IMR-90 (cell line): Measurements from ENCODE around the gene CD320. TPM values are rescaled to one million over a fixed set of nuclear protein-coding genes. Genes with fewer than 3 reads are reported as not detected.

Source experiments
- ATAC-seq: fragments of 200-7000 bp; cut with Tn5 transposase; 2 replicates; pipeline ENCODE4 v1.9.1; 2020; ENCODE audit warnings: low read depth, mild to moderate bottlenecking, moderate library complexity
- BruUV-seq: library from RNA; stranded (reverse); fragments of 400-500 nt; replicated peaks from 2 replicates; lab custom pipeline; 2021; lab: Mats Ljungman, UMichigan
- CTCF ChIA-PET: fragments of 300-600 bp; formaldehyde crosslinking; extraction: SDS; loops from one replicate; lab custom pipeline; 2021; ENCODE audit warnings: antibody characterized with exemption; lab: Yijun Ruan, JAX
- POLR2A ChIA-PET: fragments of 300-600 bp; sonication (Branson Sonifier 250); formaldehyde crosslinking; loops from one replicate; lab custom pipeline; 2022; ENCODE audit warnings: antibody characterized with exemption; ENCODE audit not compliant: unreplicated experiment; lab: Charles Lee
- DNase-seq: peaks from one replicate; pipeline ENCODE4 v3.0.0; 2013
- H2AFZ ChIP-seq: replicated peaks from 2 replicates; pipeline ENCODE3; 2013; ENCODE audit warnings: low read length, mild to moderate bottlenecking; ENCODE audit not compliant: poor library complexity
- H2AK5ac ChIP-seq: 2 replicates; pipeline ENCODE4 v1.6.1; 2013; ENCODE audit warnings: low read depth, low read length, inconsistent platforms
- H2AK9ac ChIP-seq: replicated peaks from 2 replicates; pipeline ENCODE3; 2013; ENCODE audit warnings: mild to moderate bottlenecking, low read depth, low read length, moderate library complexity; ENCODE audit not compliant: poor library complexity
- H2BK120ac ChIP-seq: 2 replicates; pipeline ENCODE4 v1.6.1; 2013; ENCODE audit warnings: low read depth, low read length, inconsistent platforms
- H2BK15ac ChIP-seq: 3 replicates; pipeline ENCODE4 v1.6.1; 2013; ENCODE audit warnings: low read depth, low read length, inconsistent platforms
- H2BK20ac ChIP-seq: 2 replicates; pipeline ENCODE4 v1.6.1; 2013; ENCODE audit warnings: low read depth, mild to moderate bottlenecking, inconsistent platforms, low read length, moderate library complexity
- H2BK5ac ChIP-seq: 2 replicates; pipeline ENCODE4 v1.6.1; 2013; ENCODE audit warnings: mild to moderate bottlenecking, low read depth, low read length, inconsistent platforms; ENCODE audit not compliant: poor library complexity, severe bottlenecking
- H3K14ac ChIP-seq: replicated peaks from 2 replicates; pipeline ENCODE4 v1.6.1; 2013; ENCODE audit warnings: low read depth, low read length, inconsistent platforms
- H3K18ac ChIP-seq: 2 replicates; pipeline ENCODE4 v1.6.1; 2013; ENCODE audit warnings: low read depth, low read length, control low read depth
- H3K23ac ChIP-seq: 2 replicates; pipeline ENCODE4 v1.6.1; 2013; ENCODE audit warnings: low read depth, low read length, inconsistent platforms
- H3K27ac ChIP-seq: 2 replicates; pipeline ENCODE4 v1.5.1; 2013; ENCODE audit warnings: mild to moderate bottlenecking, control low read depth, low read length; ENCODE audit not compliant: insufficient read depth
- H3K27me3 ChIP-seq: 2 replicates; pipeline ENCODE4 v1.6.1; 2013; ENCODE audit warnings: low read length; ENCODE audit not compliant: control insufficient read depth, insufficient read depth
- H3K36me3 ChIP-seq: 2 replicates; pipeline ENCODE4 v1.6.1; 2013; ENCODE audit warnings: low read length, mixed read lengths; ENCODE audit not compliant: control insufficient read depth, insufficient read depth
- H3K4ac ChIP-seq: 2 replicates; pipeline ENCODE4 v1.6.1; 2013; ENCODE audit warnings: low read depth, low read length, inconsistent platforms
- H3K4me1 ChIP-seq: 2 replicates; pipeline ENCODE4 v1.6.1; 2013; ENCODE audit warnings: low read length, mixed read lengths; ENCODE audit not compliant: control insufficient read depth, insufficient read depth
- H3K4me2 ChIP-seq: 2 replicates; pipeline ENCODE4 v1.6.1; 2013; ENCODE audit warnings: low read depth, mild to moderate bottlenecking, control low read depth, low read length, moderate library complexity
- H3K4me3 ChIP-seq: 2 replicates; pipeline ENCODE4 v1.5.1; 2013; ENCODE audit warnings: low read depth, mild to moderate bottlenecking, control low read depth, low read length, moderate library complexity; ENCODE audit not compliant: insufficient read depth
- H3K56ac ChIP-seq: 2 replicates; pipeline ENCODE4 v1.6.1; 2013; ENCODE audit warnings: low read length, inconsistent platforms; ENCODE audit not compliant: insufficient read depth; ENCODE audit errors: extremely low read depth
- H3K79me1 ChIP-seq, 2 experiments: 2 replicates each; pipeline ENCODE4 v1.6.1; 2013; ENCODE audit warnings: low read length in 2 of 2, inconsistent platforms in 1 of 2, low read depth in 1 of 2
- H3K9ac ChIP-seq: 2 replicates; pipeline ENCODE4 v1.6.1; 2013; ENCODE audit warnings: low read depth, low read length, control low read depth
- H3K9me1 ChIP-seq: 2 replicates; pipeline ENCODE4 v1.6.1; 2013; ENCODE audit warnings: low read length, inconsistent platforms; ENCODE audit not compliant: insufficient read depth
- H3K9me3 ChIP-seq: 2 replicates; pipeline ENCODE4 v1.6.1; 2013; ENCODE audit warnings: low read length; ENCODE audit not compliant: control insufficient read depth, insufficient read depth
- H4K20me1 ChIP-seq: 2 replicates; pipeline ENCODE4 v1.6.1; 2013; ENCODE audit warnings: low read length, inconsistent platforms; ENCODE audit not compliant: insufficient read depth
- H4K5ac ChIP-seq: 2 replicates; pipeline ENCODE4 v1.6.1; 2013; ENCODE audit warnings: mild to moderate bottlenecking, low read depth, low read length, control low read depth
- H4K8ac ChIP-seq, 2 experiments: 2 replicates each; pipeline ENCODE4 v1.6.1; 2013; ENCODE audit warnings: low read depth in 2 of 2, low read length in 2 of 2, control low read depth in 1 of 2, inconsistent platforms in 1 of 2
- H4K91ac ChIP-seq: 2 replicates; pipeline ENCODE4 v1.6.1; 2013; ENCODE audit warnings: low read depth, low read length, inconsistent platforms; ENCODE audit not compliant: insufficient read depth
- CEBPB ChIP-seq: IDR thresholded peaks from 2 replicates; pipeline ENCODE4 v1.6.1; 2012; ENCODE audit warnings: low read depth, low read length, improper control_type of control experiment
- CHD1 ChIP-seq: IDR thresholded peaks from 2 replicates; pipeline ENCODE4 v1.6.1; 2012; ENCODE audit warnings: low read depth, low read length, improper control_type of control experiment
- CTCF ChIP-seq: conservative IDR thresholded peaks from 2 replicates; pipeline ENCODE4 v1.5.1; 2012; ENCODE audit warnings: mild to moderate bottlenecking, low read depth, low read length, improper control_type of control experiment
- WGBS, 2 experiments: methylation state at CpG; one replicate each; pipeline versions ENCODE4 v1.1.5 to v1.1.7; 2013; ENCODE audit warnings: missing lambda C conversion rate in 2 of 2; ENCODE audit not compliant: insufficient read length in 1 of 2; ENCODE audit errors: extremely low coverage in 2 of 2; 5-methylcytosine and 5-hydroxymethylcytosine counted together
- dilution Hi-C: fragments of 300-500 bp; cut with HindIII; formaldehyde crosslinking; loops from one replicate; pipeline ENCODE4 v1.14.3; 2018; ENCODE audit warnings: low sequenced_read_pairs; ENCODE audit not compliant: unreplicated experiment
- in situ Hi-C: fragments of 300-500 bp; cut with MboI; formaldehyde crosslinking; loops from 3 replicates; pipeline ENCODE4 v1.14.3; 2019; ENCODE audit warnings: low sequenced_read_pairs, inconsistent platforms, mixed read lengths
- intact Hi-C: fragments of 100-400 bp; cut with micrococcal nuclease; formaldehyde crosslinking; loops from 2 replicates; pipeline ENCODE4 v1.10.0; 2022
- polyA plus RNA-seq, 3 experiments: library from polyadenylated mRNA; depleted of rRNA; stranded (reverse); fragments of >200 nt; gene quantifications; 2 replicates each; pipeline ENCODE4 v1.2.3, GENCODE V29; 2012; ENCODE audit warnings: low replicate concordance in 1 of 3
- total RNA-seq: library from RNA; depleted of rRNA; stranded (reverse); fragments of >200 nt; gene quantifications from 2 replicates; pipeline ENCODE4 v1.2.3, GENCODE V29; 2012

CD320 gene
- total and polyA plus RNA-seq, 2 of the 4 experiments (the other 2 are of a cell fraction), result 13.3 to 78.5 TPM

DNA sequence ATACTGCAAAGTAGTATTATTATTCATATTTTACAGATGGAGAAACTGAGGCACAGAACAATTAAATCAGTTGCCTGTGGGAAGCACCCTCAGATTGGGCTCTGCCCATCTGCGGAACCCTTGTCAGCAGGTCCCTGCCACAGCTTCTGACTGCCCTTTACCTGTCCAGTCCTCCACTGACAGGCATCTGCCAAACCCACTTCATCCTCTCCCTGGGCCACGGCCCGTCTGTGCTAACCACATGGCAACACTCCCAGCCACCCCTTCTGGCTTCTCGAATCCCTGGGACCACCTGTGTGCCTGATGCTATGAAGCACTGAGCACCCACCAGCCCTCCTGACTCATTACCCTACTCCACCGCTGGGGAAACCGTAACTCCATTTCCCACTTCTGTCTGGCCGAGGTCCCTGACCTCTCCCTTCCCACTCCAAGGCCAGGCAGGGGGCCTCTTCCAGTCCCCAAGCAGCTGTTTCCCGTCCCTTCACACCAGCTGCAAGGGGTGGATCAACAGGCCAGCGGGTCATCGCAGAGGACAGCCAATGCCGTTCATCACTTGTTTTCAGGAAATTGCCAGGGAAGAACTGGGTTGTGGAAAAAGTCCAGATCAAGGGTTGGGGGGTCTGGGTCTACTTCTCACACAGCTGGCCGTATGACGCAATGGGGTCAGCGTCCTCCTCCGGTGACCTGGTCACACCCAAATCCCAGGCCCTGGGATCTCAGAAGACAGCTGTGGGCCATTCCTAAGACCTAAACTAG is 32.4 kb upstream of the CD320 start:
- Histone ChIP-seq H3K27ac (no peak overlapping the region), H2BK5ac (no peak overlapping the region), H3K4ac (no peak overlapping the region), H2AK9ac (no peak overlapping the region), H4K20me1 (no peaks in the 10 kb centered on the region), H4K91ac (no peak overlapping the region), H3K9me1 (no peaks in the 10 kb centered on the region), H2BK15ac (no peak overlapping the region), H3K4me2 (no peak overlapping the region), H3K18ac (no peak overlapping the region), H3K27me3 (peaks cover 26% of the 10 kb centered on the region), H3K36me3 (no peaks in the 10 kb centered on the region), H3K79me1 (no peaks in the 10 kb centered on the region), H3K9me3 (no peaks in the 10 kb centered on the region), H2BK20ac (no peak overlapping the region), H2AFZ (peak overlapping the region; percentile 81), H2AK5ac (no peak overlapping the region), H3K14ac (no peak overlapping the region), H3K4me1 (peaks cover 4% of the 10 kb centered on the region; the same call in 1 of the 2 replicates), H4K5ac (no peak overlapping the region), H3K56ac (no peak overlapping the region), H3K9ac (no peak overlapping the region), H3K4me3 (no peak overlapping the region), H2BK120ac (no peak overlapping the region), H4K8ac (no peak overlapping the region), H3K23ac (no peak overlapping the region)
- no peak for TF ChIP-seq CHD1
- TF ChIP-seq CEBPB, result 0 out of 2 replicates have a peak, but pooled peaks have one; percentile 26
- 0 out of 2 replicates have a peak, but pooled peaks have one; percentile 13 for TF ChIP-seq CTCF
- in situ Hi-C loops (loop anchor here (5.0 kb wide), 1 partner anchor 232 kb away; no protein-coding TSS in a partner anchor), intact Hi-C loops (no loop called here), dilution Hi-C loops (no loop called here)
- ATAC-seq (peak; percentile 15), DNase-seq (no peak)
- BruUV-seq, result no TSS peak
- WGBS, 2 experiments, result 8% methylated on average over 10 of the region's 15 CpGs; no CpG with 5 or more reads in 1 of the 2 experiments
- CTCF ChIA-PET, result interaction anchor here (0.6 kb wide), 2 partner anchors 13 to 73 kb away, joined by 3 to 7 read pairs; no protein-coding TSS in a partner anchor
- POLR2A ChIA-PET, result no interaction called here
